H1 (cell line): ENCODE measurements around the gene TMEM79. TPM values are rescaled to one million over a fixed set of nuclear protein-coding genes. Genes with fewer than 3 reads are reported as not detected.
A peak's percentile ranks its signal among the peaks of the same experiment; 100 is the strongest.

ENCODE experiments used
- CTCF ChIA-PET: fragments of 300-600 bp; sonication (Branson Sonifier 250); formaldehyde crosslinking; loops from one replicate; lab custom pipeline; 2021; ENCODE audit not compliant: partially characterized antibody; lab: Charles Lee
- POLR2A ChIA-PET: fragments of 300-600 bp; sonication (Branson Sonifier 250); formaldehyde crosslinking; loops from one replicate; lab custom pipeline; 2021; ENCODE audit warnings: inconsistent platforms; ENCODE audit not compliant: partially characterized antibody; lab: Charles Lee
- DNase-seq, 2 experiments: peaks; one replicate each; pipeline versions ENCODE4 v3.0.0 to v3.0.0-alpha.2; 2010 to 2022; ENCODE audit warnings: low spot score in 2 of 2, low read depth in 1 of 2, mixed read lengths in 1 of 2
- FAIRE-seq: peaks from 2 replicates; lab custom pipeline; 2011; peaks lifted over from hg19 to GRCh38; lab: Jason Lieb, UNC
- H2AFZ ChIP-seq: 2 replicates; pipeline ENCODE4 v1.8.1; 2012; ENCODE audit warnings: low read length, inconsistent platforms
- H2AK5ac ChIP-seq: 2 replicates; pipeline ENCODE4 v1.6.1; 2013; ENCODE audit warnings: low read depth, low read length
- H2BK120ac ChIP-seq: replicated peaks from 2 replicates; pipeline ENCODE3; 2013; ENCODE audit warnings: low read depth, low read length, inconsistent platforms
- H2BK12ac ChIP-seq: 2 replicates; pipeline ENCODE4 v1.6.1; 2013; ENCODE audit warnings: low read depth, low read length
- H2BK15ac ChIP-seq: 2 replicates; pipeline ENCODE4 v1.6.1; 2013; ENCODE audit warnings: low read length
- H2BK20ac ChIP-seq: 2 replicates; pipeline ENCODE4 v1.6.1; 2013; ENCODE audit warnings: low read length
- H2BK5ac ChIP-seq: 2 replicates; pipeline ENCODE4 v1.6.1; 2013; ENCODE audit warnings: low read depth, low read length
- H3K14ac ChIP-seq: 2 replicates; pipeline ENCODE4 v1.6.1; 2013; ENCODE audit warnings: inconsistent platforms; ENCODE audit not compliant: insufficient read length
- H3K18ac ChIP-seq: 2 replicates; pipeline ENCODE4 v1.6.1; 2013; ENCODE audit warnings: low read length; ENCODE audit errors: extremely low read depth
- H3K23ac ChIP-seq: 2 replicates; pipeline ENCODE4 v1.6.1; 2013; ENCODE audit warnings: inconsistent platforms; ENCODE audit not compliant: insufficient read length
- H3K23me2 ChIP-seq: 2 replicates; pipeline ENCODE4 v1.6.1; 2013; ENCODE audit warnings: low read depth, low read length
- H3K27ac ChIP-seq: 2 replicates; pipeline ENCODE4 v1.6.1; 2011; ENCODE audit warnings: low read depth, low read length, inconsistent platforms
- H3K27me3 ChIP-seq, 4 experiments: replicated peaks in 1 of 4; 1 replicate in 1 of 4; 2 replicates in 3 of 4; pipeline versions ENCODE4 v1.6.1 to v1.8.1; 2011 to 2013; ENCODE audit warnings: low read length in 3 of 4, mild to moderate bottlenecking in 3 of 4, inconsistent platforms in 2 of 4, mixed read lengths in 2 of 4, moderate library complexity in 1 of 4; ENCODE audit not compliant: control insufficient read depth in 3 of 4, insufficient read depth in 3 of 4; ENCODE audit errors: extremely low read depth in 1 of 4
- H3K36me3 ChIP-seq, 4 experiments: 2 replicates each; pipeline versions ENCODE4 v1.6.1 to v1.8.1; 2011 to 2013; ENCODE audit warnings: mild to moderate bottlenecking in 4 of 4, low read length in 3 of 4, moderate library complexity in 2 of 4, control low read depth in 1 of 4, inconsistent platforms in 1 of 4; ENCODE audit not compliant: insufficient read depth in 4 of 4, control insufficient read depth in 2 of 4
- H3K4ac ChIP-seq: replicated peaks from 2 replicates; pipeline ENCODE3; 2013; ENCODE audit warnings: low read length, low read depth, mixed read lengths, inconsistent platforms; ENCODE audit not compliant: insufficient read length
- H3K4me1 ChIP-seq, 4 experiments: replicated peaks in 1 of 4; 1 replicate in 1 of 4; 2 replicates in 3 of 4; pipeline versions ENCODE4 v1.6.1 to v1.8.1; 2011 to 2013; ENCODE audit warnings: low read length in 3 of 4, inconsistent platforms in 2 of 4, mixed read lengths in 1 of 4; ENCODE audit not compliant: insufficient read depth in 4 of 4, control insufficient read depth in 3 of 4
- H3K4me2 ChIP-seq, 2 experiments: 2 replicates each; pipeline versions ENCODE4 v1.6.1 to v1.8.1; 2011 to 2013; ENCODE audit warnings: low read depth in 2 of 2, low read length in 2 of 2, control low read depth in 1 of 2, inconsistent platforms in 1 of 2, mild to moderate bottlenecking in 1 of 2; ENCODE audit not compliant: insufficient read depth in 1 of 2
- H3K4me3 ChIP-seq, 4 experiments: fragments of 200-600, 300-600 bp in 1 of 4; sonication (generic), shearing (Covaris generic), sonication (Bioruptor Twin) in 1 of 4; 2 replicates each; pipeline versions ENCODE4 v1.5.1 to v1.8.1; 2011 to 2016; ENCODE audit warnings: low read length in 4 of 4, low read depth in 3 of 4, control low read depth in 2 of 4, inconsistent platforms in 2 of 4, mild to moderate bottlenecking in 2 of 4, mixed read lengths in 1 of 4, moderate library complexity in 1 of 4; ENCODE audit not compliant: insufficient read depth in 2 of 4; ENCODE audit errors: extremely low read depth in 1 of 4
- H3K56ac ChIP-seq: replicated peaks from 2 replicates; pipeline ENCODE3; 2013; ENCODE audit warnings: low read depth, mild to moderate bottlenecking, mixed read lengths, low read length, inconsistent platforms; ENCODE audit not compliant: insufficient read length
- H3K79me1 ChIP-seq: 2 replicates; pipeline ENCODE4 v1.6.1; 2013; ENCODE audit warnings: low read depth, low read length, control low read depth
- H3K79me2 ChIP-seq, 2 experiments: 2 replicates each; pipeline versions ENCODE4 v1.6.1 to v1.8.1; 2012 to 2013; ENCODE audit warnings: low read length in 2 of 2, mild to moderate bottlenecking in 2 of 2, inconsistent platforms in 1 of 2; ENCODE audit not compliant: insufficient read depth in 2 of 2, control insufficient read depth in 1 of 2
- H3K9ac ChIP-seq, 4 experiments: replicated peaks in 1 of 4; 1 replicate in 1 of 4; 2 replicates in 3 of 4; pipeline versions ENCODE4 v1.6.1 to v1.8.1; 2011 to 2013; ENCODE audit warnings: low read depth in 3 of 4, low read length in 3 of 4, control low read depth in 2 of 4, mild to moderate bottlenecking in 2 of 4, moderate library complexity in 2 of 4, inconsistent platforms in 1 of 4; ENCODE audit errors: extremely low read depth in 1 of 4
- H3K9me3 ChIP-seq, 2 experiments: 2 replicates each; pipeline versions ENCODE4 v1.6.1 to v1.8.1; 2012 to 2013; ENCODE audit warnings: mild to moderate bottlenecking in 2 of 2, moderate library complexity in 2 of 2, control low read depth in 1 of 2, inconsistent platforms in 1 of 2, low read depth in 1 of 2, low read length in 1 of 2, mixed read lengths in 1 of 2; ENCODE audit not compliant: insufficient read depth in 2 of 2
- H4K20me1 ChIP-seq, 2 experiments: replicated peaks in 1 of 2; 2 replicates each; pipeline versions ENCODE3 to v1.8.1; 2011 to 2013; ENCODE audit warnings: inconsistent platforms in 2 of 2, low read length in 2 of 2, mild to moderate bottlenecking in 1 of 2; ENCODE audit not compliant: insufficient read depth in 2 of 2, control insufficient read depth in 1 of 2
- H4K5ac ChIP-seq: 2 replicates; pipeline ENCODE4 v1.6.1; 2013; ENCODE audit warnings: low read length, low read depth, mixed read lengths, inconsistent platforms; ENCODE audit not compliant: insufficient read length
- H4K8ac ChIP-seq: 2 replicates; pipeline ENCODE4 v1.8.0; 2013; ENCODE audit warnings: mild to moderate bottlenecking, moderate library complexity, low read length, inconsistent platforms; ENCODE audit not compliant: insufficient read depth; ENCODE audit errors: extremely low read depth
- H4K91ac ChIP-seq: replicated peaks from 2 replicates; pipeline ENCODE3; 2013; ENCODE audit warnings: low read length, mixed read lengths, inconsistent platforms; ENCODE audit not compliant: insufficient read length
- ATF3 ChIP-seq: IDR thresholded peaks from 2 replicates; pipeline ENCODE4 v1.6.1; 2011; ENCODE audit warnings: low read depth, mild to moderate bottlenecking, low read length; ENCODE audit not compliant: insufficient read depth
- CTCF ChIP-seq, 3 experiments: IDR thresholded peaks; 1 replicate in 2 of 3; 2 replicates in 1 of 3; pipeline versions ENCODE4 v1.5.1 to v1.6.1; 2011; ENCODE audit warnings: low read length in 3 of 3, mild to moderate bottlenecking in 3 of 3, inconsistent platforms in 2 of 3, low read depth in 1 of 3, moderate library complexity in 1 of 3; ENCODE audit not compliant: insufficient read depth in 1 of 3; ENCODE audit errors: control extremely low read depth in 1 of 3
- RAD21 ChIP-seq, 2 experiments: IDR thresholded peaks in 1 of 2; conservative IDR thresholded peaks in 1 of 2; 2 replicates each; pipeline ENCODE4 v1.6.1; 2011; ENCODE audit warnings: low read depth in 2 of 2, low read length in 2 of 2, improper control_type of control experiment in 1 of 2, inconsistent platforms in 1 of 2, mild to moderate bottlenecking in 1 of 2, moderate library complexity in 1 of 2
- WGBS, 2 experiments: shearing (Covaris generic) in 1 of 2; methylation state at CpG; one replicate each; pipeline versions ENCODE4 v1.1.6 to v1.1.7; 2013 to 2015; ENCODE audit warnings: low lambda C conversion rate in 2 of 2, mixed read lengths in 2 of 2, inconsistent platforms in 1 of 2, low coverage in 1 of 2, missing lambda C conversion rate in 1 of 2; ENCODE audit not compliant: insufficient replicate concordance in 2 of 2, insufficient coverage in 1 of 2, insufficient read length in 1 of 2; ENCODE audit errors: extremely low coverage in 1 of 2, missing lambda C conversion rate in 1 of 2; 5-methylcytosine and 5-hydroxymethylcytosine counted together
- polyA plus RNA-seq, 7 experiments: library from polyadenylated mRNA; depleted of rRNA in 3 of 7; stranded (reverse) in 5 of 7; unstranded in 2 of 7; fragments of >200 nt in 5 of 7; fragments of 200-250 nt in 2 of 7; gene quantifications; 1 replicate in 5 of 7; 2 replicates in 1 of 7; 4 replicates in 1 of 7; pipeline versions ENCODE4 v1.2.1 to v1.2.3, GENCODE V29; 2011 to 2013; ENCODE audit warnings: missing spikeins in 2 of 7, mixed read lengths in 2 of 7
- total RNA-seq: library from RNA; stranded (reverse); fragmentation: NEBNext Ultra II Directional; extraction: Animal tissue kit (Norgen Biotek cat#: 25700); gene quantifications from 2 replicates; pipeline ENCODE4 v1.2.1, GENCODE V29; 2021

TMEM79 gene
- total and polyA plus RNA-seq, 2 of the 8 experiments (the other 6 are each of a cell fraction or from before 2014, with no cell fraction given): 2.1 to 2.3 TPM

- POLR2A ChIA-PET: interaction anchor here (0.8 to 5.3 kb wide), 15 partner anchors 7 to 67 kb away, joined by 3 to 30 read pairs (median 4); partner anchors contain the start of genes PAQR6, PMF1 and SMG5
- Histone ChIP-seq H3K79me2 (no peaks in the 10 kb centered on the region), H3K4me2 (no peak overlapping the region), H4K5ac (no peak overlapping the region), H3K56ac (no peak overlapping the region), H3K27ac (no peak overlapping the region), H4K20me1 (peaks cover 0 to 3% of the 10 kb centered on the region in 2 experiments), H3K79me1 (no peaks in the 10 kb centered on the region; the same call in 1 of the 2 replicates), H3K14ac (no peak overlapping the region), H3K36me3 (peaks cover 52 to 84% (median 75%) of the 10 kb centered on the region in 4 experiments), H3K9ac (no peak overlapping the region), H3K4ac (no peak overlapping the region), H3K18ac (no peak overlapping the region), H4K8ac (no peak overlapping the region), H4K91ac (no peak overlapping the region), H2BK12ac (no peak overlapping the region), H2BK20ac (no peak overlapping the region), H3K23ac (no peak overlapping the region), H2AFZ (no peak overlapping the region), H3K9me3 (no peaks in the 10 kb centered on the region), H2BK15ac (no peak overlapping the region), H3K27me3 (no peaks in the 10 kb centered on the region), H2BK120ac (no peak overlapping the region), H3K23me2 (no peaks in the 10 kb centered on the region), H3K4me3 (no peak overlapping the region), H3K4me1 (no peaks in the 10 kb centered on the region), H2AK5ac (no peak overlapping the region), H2BK5ac (no peak overlapping the region)
- TF ChIP-seq RAD21 (IDR thresholded peaks at IDR 0.05 in 1 of 2, conservative IDR thresholded peaks at IDR 0.05 in 1 of 2; ENCODE audit: low read depth in 2 of 2, low read length in 2 of 2) (peak in 1 of 2 experiments; percentile 24; a peak in 1 of 4 replicates), CTCF (IDR thresholded peaks at IDR 0.05; ENCODE audit: control extremely low read depth in 1 of 3, insufficient read depth in 1 of 3, low read depth in 1 of 3, low read length in 3 of 3) (peak; percentile 20 to 42 (median 33); a peak in 2 of 4 replicates), ATF3 (no peak)
- DNase-seq (no peak), FAIRE-seq (no peak)
- CTCF ChIA-PET: interaction anchor here (0.7 to 47.2 kb wide), 15 partner anchors 8 to 168 kb away, joined by 3 to 1265 read pairs (median 5); partner anchors contain the start of genes BGLAP, PAQR6 and SEMA4A
- WGBS, 2 experiments: 90% methylated on average over 3 of the region's 3 CpGs; no CpG with 5 or more reads in 1 of the 2 experiments
Measured at GRCh38 chr1:156259805-156260204, 24.3 kb upstream of the TMEM79 start.
